ENCODE data around the gene GRM2. TPM values are rescaled to one million over a fixed set of nuclear protein-coding genes. Genes with fewer than 3 reads are reported as not detected.

GRM2 gene
- total and polyA plus RNA-seq, 10 of the 15 experiments (the other 5 are each of a cell fraction or from before 2014, with no cell fraction given), result 0.01 to 0.14 (median 0.06) TPM; not detected in 5

DNA sequence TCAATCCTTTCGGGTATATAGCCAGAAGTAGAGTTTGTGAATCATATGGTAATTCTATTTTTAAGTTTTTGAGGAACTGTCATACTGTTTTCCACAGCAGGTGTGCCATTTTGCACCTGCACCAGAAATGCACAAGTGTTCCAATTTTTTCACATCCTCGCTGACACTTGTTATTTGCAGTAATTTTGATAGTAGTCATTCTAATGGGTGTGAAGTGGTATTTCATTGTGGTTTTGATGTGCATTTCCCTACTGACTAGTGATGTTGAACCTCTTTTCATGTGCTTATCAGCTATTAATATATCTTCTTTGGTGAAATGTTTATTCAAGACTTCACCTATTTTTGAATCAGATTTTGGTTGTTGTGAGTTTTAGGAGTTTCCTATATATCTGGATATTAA, 29.1 kb downstream of the GRM2 start (continued):
- no peak for TF ChIP-seq SUZ12 (IDR thresholded peaks at IDR 0.05; ENCODE audit: unreplicated experiment)
- TF ChIP-seq KLF5 (IDR thresholded peaks at IDR 0.05; ENCODE audit: partially characterized antibody), result no peak
- TF ChIP-seq FOS (IDR thresholded peaks at IDR 0.05; ENCODE audit: borderline replicate concordance, extremely low read depth, insufficient read length), result no peak
- TF ChIP-seq RUNX3 (IDR thresholded peaks at IDR 0.05; ENCODE audit: low read length), result no peak

DNA sequence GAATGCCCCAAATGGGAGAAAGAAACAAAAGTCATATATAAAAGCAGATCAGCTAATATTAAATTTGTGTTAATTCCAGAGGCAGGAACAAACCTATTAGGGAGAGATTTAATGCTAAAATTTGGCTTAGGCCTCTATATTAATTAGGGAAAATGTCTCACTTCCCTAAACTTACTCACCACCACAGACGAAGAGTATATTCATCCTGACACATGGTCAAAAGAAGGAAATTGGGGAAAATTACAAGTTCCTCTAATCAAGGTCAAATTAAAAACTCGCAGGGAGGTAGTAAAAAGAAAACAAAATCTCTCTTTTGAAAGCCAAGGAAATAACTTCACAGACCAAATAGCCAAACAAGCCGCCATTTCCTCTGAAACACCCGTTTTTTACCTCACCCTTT, 32.2 kb downstream of the GRM2 start:
- no peaks in the 10 kb centered on the region for H4K20me1 ChIP-seq (ENCODE audit: control insufficient read depth, insufficient read depth)
- no peak overlapping the region for H3K27ac ChIP-seq (ENCODE audit: control insufficient read depth, insufficient read depth)
- no peaks in the 10 kb centered on the region for H3K4me1 ChIP-seq (ENCODE audit: control insufficient read depth, insufficient read depth, low read length)
- DNase-seq (ENCODE audit: low read depth, low spot score) (no peak), ATAC-seq (no peak), FAIRE-seq (no peak)
- no peak overlapping the region for H3K9ac ChIP-seq (ENCODE audit: control insufficient read depth, insufficient read depth, low read length)
- no peaks in the 10 kb centered on the region for H3K9me3 ChIP-seq (replicated peaks; ENCODE audit: control insufficient read depth, insufficient read depth, low read length)
- POLR2A ChIA-PET, result no interaction called here
- no peaks in the 10 kb centered on the region for H3K36me3 ChIP-seq (ENCODE audit: control insufficient read depth in 2 of 2, insufficient read depth in 2 of 2, low read length in 1 of 2)
- no peaks in the 10 kb centered on the region for H3K27me3 ChIP-seq (replicated peaks in 1 of 2; ENCODE audit: control insufficient read depth in 2 of 2, insufficient read depth in 2 of 2, low read length in 1 of 2)
- CTCF ChIA-PET, result interaction anchor here (0.6 kb wide), 1 partner anchor 47 kb away, joined by 3 read pairs; no protein-coding TSS in a partner anchor
- RAD21 ChIA-PET (ENCODE audit: unreplicated experiment), result no interaction called here
- SMC1A ChIA-PET (ENCODE audit: uncharacterized antibody, unreplicated experiment), result no interaction called here
- WGBS (ENCODE audit: insufficient coverage, insufficient replicate concordance, low lambda C conversion rate, missing lambda C conversion rate), result 12% methylated on average over 4 of the region's 4 CpGs
- no peak overlapping the region for H3K4me3 ChIP-seq
- no peaks in the 10 kb centered on the region for H3K79me2 ChIP-seq (ENCODE audit: control insufficient read depth, insufficient read depth, low read length)
- in situ Hi-C loops (cut with MboI) (no loop called here), intact Hi-C loops (cut with micrococcal nuclease; ENCODE audit: unreplicated experiment) (no loop called here)
- BruUV-seq (replicated peaks), result no TSS peak
- no peak overlapping the region for H2AFZ ChIP-seq (ENCODE audit: control insufficient read depth, low read depth, low read length)
- no peak overlapping the region for H3K4me2 ChIP-seq (ENCODE audit: control insufficient read depth, insufficient read depth)
- TF ChIP-seq CBFB (IDR thresholded peaks at IDR 0.05; ENCODE audit: low read depth), result no peak
- no peak for TF ChIP-seq TCF12 (IDR thresholded peaks at IDR 0.05; ENCODE audit: low read depth, low read length)
- no peak for TF ChIP-seq IRF3 (IDR thresholded peaks at IDR 0.05)
- TF ChIP-seq, protein P1, sequence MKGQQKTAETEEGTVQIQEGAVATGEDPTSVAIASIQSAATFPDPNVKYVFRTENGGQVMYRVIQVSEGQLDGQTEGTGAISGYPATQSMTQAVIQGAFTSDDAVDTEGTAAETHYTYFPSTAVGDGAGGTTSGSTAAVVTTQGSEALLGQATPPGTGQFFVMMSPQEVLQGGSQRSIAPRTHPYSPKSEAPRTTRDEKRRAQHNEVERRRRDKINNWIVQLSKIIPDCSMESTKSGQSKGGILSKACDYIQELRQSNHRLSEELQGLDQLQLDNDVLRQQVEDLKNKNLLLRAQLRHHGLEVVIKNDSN (IDR thresholded peaks at IDR 0.05; ENCODE audit: borderline replicate concordance, extremely low read length, insufficient read depth, low read depth, low read length), result no peak
- TF ChIP-seq CEBPB (IDR thresholded peaks at IDR 0.05; ENCODE audit: borderline replicate concordance in 1 of 2, low read depth in 2 of 2, low read length in 2 of 2), result no peak
- no peak for TF ChIP-seq RB1 (IDR thresholded peaks at IDR 0.05; ENCODE audit: borderline replicate concordance)
- no peak for TF ChIP-seq EGR1 (IDR thresholded peaks at IDR 0.05; ENCODE audit: borderline replicate concordance in 1 of 2, low read depth in 2 of 2, low read length in 2 of 2)
- TF ChIP-seq STAT1 (conservative IDR thresholded peaks at IDR 0.05), result no peak
- no peak for TF ChIP-seq ETV6 (conservative IDR thresholded peaks at IDR 0.05 in 1 of 2, IDR thresholded peaks at IDR 0.05 in 1 of 2; ENCODE audit: borderline replicate concordance in 1 of 2, low read depth in 1 of 2)
- no peak for TF ChIP-seq PAX5 (IDR thresholded peaks at IDR 0.05; ENCODE audit: borderline replicate concordance, low read depth, low read length)
- TF ChIP-seq, protein P2, sequence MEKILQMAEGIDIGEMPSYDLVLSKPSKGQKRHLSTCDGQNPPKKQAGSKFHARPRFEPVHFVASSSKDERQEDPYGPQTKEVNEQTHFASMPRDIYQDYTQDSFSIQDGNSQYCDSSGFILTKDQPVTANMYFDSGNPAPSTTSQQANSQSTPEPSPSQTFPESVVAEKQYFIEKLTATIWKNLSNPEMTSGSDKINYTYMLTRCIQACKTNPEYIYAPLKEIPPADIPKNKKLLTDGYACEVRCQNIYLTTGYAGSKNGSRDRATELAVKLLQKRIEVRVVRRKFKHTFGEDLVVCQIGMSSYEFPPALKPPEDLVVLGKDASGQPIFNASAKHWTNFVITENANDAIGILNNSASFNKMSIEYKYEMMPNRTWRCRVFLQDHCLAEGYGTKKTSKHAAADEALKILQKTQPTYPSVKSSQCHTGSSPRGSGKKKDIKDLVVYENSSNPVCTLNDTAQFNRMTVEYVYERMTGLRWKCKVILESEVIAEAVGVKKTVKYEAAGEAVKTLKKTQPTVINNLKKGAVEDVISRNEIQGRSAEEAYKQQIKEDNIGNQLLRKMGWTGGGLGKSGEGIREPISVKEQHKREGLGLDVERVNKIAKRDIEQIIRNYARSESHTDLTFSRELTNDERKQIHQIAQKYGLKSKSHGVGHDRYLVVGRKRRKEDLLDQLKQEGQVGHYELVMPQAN (conservative IDR thresholded peaks at IDR 0.05), result no peak
- TF ChIP-seq ZSCAN29 (IDR thresholded peaks at IDR 0.05), result no peak
- TF ChIP-seq, protein P3, sequence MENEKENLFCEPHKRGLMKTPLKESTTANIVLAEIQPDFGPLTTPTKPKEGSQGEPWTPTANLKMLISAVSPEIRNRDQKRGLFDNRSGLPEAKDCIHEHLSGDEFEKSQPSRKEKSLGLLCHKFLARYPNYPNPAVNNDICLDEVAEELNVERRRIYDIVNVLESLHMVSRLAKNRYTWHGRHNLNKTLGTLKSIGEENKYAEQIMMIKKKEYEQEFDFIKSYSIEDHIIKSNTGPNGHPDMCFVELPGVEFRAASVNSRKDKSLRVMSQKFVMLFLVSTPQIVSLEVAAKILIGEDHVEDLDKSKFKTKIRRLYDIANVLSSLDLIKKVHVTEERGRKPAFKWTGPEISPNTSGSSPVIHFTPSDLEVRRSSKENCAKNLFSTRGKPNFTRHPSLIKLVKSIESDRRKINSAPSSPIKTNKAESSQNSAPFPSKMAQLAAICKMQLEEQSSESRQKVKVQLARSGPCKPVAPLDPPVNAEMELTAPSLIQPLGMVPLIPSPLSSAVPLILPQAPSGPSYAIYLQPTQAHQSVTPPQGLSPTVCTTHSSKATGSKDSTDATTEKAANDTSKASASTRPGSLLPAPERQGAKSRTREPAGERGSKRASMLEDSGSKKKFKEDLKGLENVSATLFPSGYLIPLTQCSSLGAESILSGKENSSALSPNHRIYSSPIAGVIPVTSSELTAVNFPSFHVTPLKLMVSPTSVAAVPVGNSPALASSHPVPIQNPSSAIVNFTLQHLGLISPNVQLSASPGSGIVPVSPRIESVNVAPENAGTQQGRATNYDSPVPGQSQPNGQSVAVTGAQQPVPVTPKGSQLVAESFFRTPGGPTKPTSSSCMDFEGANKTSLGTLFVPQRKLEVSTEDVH (IDR thresholded peaks at IDR 0.05; ENCODE audit: low read depth, partially characterized antibody), result no peak
